Stimulated activated CD8-positive, alpha-beta memory T cell treated with anti-CD3 and anti-CD28 coated beads, Interleukin-4, amount 100 ng/mL, for 4 hours (primary cell): ENCODE data around the gene SUCO.
"Not testable (repeated sequence)": the region's sequence is repeated elsewhere in the genome, so short reads cannot be mapped to it uniquely, and the experiment has no call there.

Source experiments
- DNase-seq, 2 donors: peaks; one replicate each; pipeline ENCODE4 v3.0.0-alpha.2; 2020; ENCODE audit warnings: low read depth in 2 of 2, low spot score in 1 of 2

SUCO gene

DNA sequence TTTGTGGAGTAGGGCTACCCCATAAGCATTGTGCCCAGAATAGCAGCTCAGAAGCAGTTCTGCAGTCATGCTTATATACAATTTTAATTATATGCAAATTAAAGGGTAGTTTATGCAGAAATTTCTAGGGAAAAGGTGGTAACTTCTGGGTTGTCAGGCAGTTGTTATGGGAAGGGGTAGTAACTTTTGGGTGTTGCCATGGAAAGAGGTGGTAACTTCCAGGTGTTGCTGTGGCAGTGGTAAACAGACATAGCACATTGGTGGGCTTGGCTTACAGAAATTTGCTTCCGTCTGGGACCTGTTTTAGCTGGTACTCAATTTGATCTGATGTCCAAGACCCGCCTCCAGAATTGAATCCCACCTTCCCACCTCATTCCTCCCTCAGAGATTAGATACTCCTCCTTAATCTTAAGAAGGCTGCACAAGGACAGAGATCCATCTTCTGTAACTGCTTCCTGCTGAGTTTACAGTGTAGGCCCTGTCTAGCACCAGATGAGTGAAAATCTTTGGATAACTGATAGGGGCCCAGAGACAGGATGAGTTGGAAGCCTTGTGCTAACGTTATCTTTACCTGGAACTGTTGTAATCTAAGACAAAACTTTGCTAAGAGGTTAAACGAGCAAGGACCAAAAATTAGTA, 26.7 kb downstream of the SUCO start:
- DNase-seq, result no peak

DNA sequence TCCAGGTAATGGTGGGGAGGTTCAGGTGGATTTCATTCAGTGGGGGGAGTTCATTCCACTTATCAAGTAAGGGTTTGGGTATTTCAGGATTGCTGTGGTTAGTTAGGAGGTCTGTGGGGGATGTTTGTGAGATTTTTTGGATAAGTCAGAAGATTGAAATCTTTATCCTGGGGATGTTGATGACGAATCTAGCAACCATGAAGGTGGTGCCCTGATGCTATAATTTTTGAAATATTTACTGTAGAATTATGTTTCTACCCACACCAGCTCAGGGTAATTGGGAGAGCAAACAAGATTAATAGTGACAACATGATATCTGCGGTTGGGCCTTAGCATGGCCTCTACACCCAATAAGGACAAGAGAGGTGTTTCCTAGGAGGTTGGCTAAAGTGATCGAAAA, 28.3 kb downstream of the SUCO start:
- no peak for DNase-seq

DNA sequence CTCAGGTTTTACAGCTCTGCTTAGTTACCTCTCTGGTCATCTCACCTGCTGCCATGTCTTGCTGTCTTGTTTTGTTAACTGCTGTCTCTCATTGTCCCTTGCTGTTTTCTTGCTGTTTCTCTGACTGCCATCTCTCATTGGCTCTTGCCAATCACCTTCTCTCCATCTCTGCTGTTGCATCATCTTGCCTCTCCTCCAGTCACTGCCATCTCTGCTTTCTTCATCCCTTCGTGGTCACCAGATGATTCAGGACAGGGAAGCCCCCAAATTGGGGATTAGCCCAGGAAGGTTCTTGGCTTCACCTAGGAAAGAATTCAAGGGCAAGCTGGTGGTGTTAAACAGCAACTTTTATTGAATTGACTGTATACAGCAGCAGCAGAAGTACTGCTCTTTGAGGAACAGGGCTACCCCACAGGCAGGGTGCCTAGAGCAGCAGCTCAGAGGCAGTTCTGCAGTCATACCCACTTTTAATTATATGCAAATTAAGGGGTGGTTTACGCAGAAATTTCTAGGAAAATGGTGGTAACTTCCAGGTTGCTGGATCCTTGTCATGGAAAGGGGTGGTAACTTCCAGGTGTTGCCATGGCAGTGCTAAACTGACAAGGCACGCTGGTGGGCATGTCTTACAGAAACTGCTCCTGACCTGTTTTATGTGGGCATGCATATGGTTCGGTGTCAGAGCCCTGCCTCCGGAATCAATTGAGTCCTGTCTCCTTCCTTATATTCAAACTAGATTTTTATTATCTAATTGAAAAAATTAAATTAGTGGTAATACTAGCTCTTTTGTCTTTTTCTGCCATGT, 33.4 kb downstream of the SUCO start:
- DNase-seq, result no peak

DNA sequence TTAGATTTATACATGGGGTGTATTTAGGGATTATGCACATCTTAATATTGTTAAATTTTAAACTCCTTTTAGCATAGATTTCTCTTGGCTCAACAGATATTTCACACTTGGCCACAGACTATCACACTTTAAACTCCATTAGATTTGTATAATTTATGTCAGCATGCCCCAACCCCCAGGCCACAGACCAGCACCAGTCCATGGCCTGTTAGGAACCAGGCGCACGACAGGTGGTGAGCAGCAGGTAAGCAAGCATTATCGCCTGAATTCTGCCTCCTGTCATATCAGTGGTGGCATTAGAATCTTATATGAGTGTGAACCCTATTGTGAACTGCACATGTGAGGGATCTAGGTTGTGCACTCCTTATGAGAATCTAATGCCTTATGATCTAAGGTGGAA, 34.8 kb downstream of the SUCO start:
- DNase-seq, result no peak

DNA sequence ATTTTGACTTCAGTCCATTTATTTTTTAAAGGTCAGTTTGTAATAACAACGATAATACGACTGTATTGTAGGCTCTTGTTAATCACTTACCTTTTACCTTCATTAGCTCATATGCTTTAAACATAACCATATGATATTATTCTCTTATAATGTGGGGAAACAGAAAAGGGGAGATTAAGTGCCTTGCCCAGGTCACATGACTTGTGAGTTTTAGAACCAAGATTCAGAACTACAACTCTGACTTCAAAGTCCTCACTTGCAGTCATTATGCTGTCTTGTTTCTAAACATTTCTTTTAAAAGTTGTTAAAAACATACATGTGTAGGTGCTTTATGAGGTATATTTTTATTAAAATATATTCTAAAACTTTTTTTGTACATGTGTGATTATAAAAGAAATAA, 41.1 kb downstream of the SUCO start:
- no peak for DNase-seq

DNA sequence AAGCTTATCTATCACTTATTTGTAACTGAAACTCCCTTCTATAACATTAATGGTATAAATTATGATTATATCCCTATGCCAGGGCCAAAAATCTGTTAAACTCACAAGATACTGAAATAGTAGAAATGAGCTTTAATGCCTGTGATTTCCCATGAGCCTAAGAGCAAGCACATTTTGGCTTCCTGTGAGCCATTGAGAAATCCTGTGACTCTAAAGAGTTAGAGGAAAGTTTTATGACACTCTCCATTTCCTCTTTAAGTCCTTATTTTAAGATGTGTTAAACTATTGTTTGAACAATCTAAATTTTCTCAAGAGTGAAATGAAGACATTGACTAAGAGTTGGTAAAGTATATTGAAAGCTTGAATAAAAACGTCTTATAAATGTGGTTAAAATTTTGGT, 45.6 kb downstream of the SUCO start:
- no peak for DNase-seq

DNA sequence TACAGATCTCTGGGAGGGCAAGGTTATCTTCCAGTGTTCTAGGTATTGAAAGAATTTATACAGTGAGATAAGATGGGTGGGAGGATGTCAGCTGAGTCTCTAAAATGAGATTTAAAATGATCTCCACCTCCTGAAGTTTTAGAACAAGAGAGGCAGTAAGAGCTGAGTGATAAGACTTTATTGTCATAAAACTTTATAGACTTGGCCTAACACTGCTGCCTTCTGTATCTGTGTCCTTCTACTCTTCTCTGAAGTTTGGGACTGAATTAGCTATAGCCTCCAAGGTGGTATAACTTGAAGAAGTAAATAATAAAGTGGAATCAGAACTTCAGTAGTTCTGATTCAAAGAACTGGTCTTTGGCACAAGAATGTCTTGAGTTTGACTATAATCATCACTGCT, 48.3 kb downstream of the SUCO start:
- DNase-seq, result no peak

DNA sequence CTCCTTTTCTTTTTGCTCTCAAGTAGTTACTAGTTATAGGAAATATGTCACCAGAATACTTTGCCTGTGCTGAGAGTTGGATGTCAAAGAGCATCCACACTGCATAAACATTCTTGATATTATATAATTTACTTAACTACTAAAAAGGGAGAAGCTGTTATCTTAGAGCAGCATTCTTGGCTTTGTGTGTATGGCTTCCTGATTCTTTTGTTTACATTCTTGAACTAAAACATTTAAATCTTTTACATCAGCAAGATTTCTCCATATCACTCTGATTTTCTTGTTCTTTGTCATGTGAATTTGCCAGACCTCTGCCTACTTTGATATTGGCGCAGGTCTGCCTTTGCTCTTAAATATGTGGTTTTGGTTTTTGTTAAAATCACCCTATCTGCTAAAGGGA, 48.8 kb downstream of the SUCO start:
- DNase-seq, result no peak

DNA sequence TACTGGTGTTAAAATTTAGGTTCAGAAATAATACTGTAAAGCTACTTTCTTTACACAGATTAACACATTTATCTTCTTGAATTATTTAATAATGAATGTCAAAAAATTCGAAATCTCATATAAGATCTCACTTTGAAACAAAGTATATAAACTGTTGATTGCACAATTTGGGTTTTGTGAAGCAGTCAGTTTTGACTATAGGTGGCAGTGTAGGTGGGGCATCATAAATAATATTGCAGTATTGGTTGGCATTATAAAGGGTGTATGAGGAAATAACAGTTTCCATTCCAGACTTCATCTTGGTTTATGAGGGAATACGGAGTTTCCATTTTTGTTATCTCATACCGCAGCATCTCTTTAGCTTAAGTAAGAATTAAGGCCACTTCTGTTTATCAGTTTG, 49.9 kb downstream of the SUCO start:
- DNase-seq, result no peak

DNA sequence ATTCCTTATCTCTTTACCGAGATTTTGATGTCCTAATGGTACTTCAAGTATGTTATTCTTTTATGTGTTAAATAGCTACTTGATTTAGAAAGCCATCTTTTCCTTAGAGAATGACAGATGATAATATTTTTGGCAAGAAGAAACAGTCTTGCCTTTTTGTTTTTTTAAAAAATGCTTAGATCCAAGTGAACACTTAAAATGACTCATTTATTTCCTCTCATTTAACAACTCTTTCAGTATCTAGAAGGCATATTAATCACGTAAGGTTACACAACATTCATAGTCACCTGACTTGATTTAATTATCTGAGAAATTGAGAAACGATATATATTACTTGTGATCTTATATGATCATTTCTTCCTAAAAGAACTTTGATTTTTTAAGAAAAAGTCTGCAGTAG, 52.4 kb downstream of the SUCO start:
- DNase-seq, result no peak

DNA sequence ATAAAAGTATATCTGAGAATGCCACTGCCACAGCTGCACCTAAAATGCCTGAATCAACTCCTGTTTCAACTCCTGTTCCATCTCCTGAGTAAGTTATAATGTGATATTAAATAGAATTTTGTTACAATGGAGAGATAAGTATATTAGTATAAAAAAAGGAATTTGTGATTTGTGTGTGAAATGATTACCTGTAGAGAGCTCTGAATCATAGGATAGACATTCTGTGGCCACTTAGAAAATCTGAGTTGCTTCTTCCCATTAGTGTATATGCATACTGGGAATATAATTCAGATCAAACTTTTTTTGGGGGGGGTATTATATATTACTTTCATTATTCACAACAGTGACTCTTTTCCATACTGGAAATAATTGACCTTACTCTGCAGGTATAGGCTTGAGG, 52.9 kb downstream of the SUCO start:
- no peak for DNase-seq

DNA sequence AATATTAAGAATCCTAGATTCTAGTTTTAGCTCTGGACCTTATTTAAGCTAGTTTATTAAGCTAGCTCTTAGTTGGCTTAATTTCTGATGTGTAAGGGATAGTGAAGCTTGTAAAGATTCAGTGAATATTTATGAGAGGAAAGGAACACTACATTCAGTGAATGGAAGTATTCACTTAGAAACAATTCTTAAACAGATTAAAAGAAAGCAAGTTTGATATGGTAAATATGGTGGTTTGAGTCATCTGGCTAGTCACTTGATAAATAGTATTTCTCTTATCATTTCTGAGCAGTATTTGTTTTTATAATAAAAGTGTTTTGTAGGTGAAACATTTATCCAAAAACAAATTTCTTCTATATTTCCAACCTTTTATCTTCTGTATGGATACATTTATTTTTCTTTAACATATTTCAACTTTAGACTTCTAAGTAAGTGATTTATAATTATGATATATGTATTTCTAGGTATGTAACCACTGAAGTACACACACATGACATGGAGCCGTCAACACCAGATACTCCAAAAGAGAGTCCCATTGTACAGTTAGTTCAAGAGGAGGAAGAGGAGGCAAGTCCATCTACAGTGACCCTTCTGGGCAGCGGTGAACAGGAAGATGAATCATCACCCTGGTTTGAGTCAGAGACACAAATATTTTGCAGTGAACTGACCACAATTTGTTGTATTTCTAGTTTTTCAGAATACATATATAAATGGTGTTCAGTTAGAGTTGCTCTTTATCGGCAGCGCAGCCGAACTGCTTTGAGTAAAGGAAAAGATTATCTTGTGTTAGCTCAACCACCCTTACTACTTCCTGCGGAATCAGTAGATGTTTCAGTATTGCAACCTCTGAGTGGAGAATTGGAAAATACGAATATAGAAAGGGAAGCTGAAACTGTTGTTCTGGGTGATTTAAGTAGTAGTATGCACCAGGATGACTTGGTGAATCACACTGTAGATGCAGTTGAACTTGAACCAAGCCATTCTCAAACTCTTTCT, 55.6 kb downstream of the SUCO start:
- DNase-seq, result no peak

DNA sequence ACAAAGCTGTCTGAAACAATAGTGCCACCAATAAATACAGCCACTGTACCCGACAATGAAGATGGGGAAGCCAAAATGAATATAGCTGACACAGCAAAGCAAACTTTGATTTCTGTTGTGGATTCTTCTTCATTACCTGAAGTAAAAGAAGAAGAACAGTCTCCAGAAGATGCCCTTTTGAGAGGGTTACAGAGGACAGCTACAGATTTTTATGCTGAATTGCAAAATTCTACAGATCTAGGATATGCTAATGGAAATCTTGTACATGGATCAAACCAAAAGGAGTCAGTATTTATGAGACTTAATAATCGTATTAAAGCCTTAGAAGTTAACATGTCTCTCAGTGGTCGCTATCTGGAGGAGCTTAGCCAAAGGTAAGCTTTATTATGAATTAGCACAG, 56.6 kb downstream of the SUCO start:
- DNase-seq, result no peak

DNA sequence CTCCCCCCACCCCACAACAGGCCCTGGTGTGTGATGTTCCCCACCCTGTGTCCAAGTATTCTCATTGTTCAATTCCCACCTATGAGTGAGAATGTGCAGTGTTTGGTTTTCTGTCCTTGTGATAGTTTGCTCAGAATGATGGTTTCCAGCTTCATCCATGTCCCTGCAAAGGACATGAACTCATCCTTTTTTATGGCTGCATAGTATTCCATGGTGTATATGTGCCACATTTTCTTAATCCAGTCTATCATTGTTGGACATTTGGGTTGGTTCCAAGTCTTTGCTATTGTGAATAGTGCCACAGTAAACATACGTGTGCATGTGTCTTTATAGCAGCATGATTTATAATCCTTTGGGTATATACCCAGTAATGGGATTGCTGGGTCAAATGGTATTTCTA, 58.5 kb downstream of the SUCO start:
- DNase-seq, result not testable (repeated sequence)

DNA sequence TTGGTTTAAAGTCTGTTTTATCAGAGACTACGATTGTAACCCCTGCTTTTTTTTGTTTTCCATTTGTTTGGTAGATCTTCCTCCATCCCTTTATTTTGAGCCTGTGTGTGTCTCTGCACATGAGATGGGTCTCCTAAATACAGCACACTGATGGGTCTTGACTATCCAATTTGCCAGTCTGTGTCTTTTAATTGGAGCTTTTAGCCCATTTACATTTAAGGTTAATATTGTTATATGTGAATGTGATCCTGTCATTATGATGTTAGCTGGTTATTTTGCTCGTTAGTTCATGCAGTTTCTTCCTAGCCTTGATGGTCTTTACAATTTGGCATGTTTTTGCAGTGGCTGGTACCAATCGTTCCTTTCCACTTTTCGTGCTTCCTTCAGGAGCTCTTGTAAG, 62.1 kb downstream of the SUCO start:
- DNase-seq, result not testable (repeated sequence)

DNA sequence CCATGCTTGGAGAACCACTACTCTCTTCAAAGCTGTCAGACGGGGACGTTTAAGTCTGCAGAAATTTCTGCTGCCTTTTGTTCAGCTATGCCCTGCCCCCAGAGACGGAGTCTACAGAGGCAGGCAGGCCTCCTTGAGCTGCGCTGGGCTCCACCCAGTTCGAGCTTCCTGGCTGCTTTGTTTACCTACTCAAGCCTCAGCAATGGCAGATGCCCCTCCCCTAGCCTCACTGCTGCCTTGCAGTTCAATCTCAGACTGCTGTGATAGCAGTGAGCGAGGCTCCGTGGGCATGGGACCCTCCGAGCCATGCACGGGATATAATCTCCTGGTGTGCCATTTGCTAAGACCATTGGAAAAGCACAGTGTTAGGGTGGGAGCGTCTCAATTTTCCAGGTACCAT, 63.8 kb downstream of the SUCO start:
- not testable (repeated sequence) for DNase-seq

DNA sequence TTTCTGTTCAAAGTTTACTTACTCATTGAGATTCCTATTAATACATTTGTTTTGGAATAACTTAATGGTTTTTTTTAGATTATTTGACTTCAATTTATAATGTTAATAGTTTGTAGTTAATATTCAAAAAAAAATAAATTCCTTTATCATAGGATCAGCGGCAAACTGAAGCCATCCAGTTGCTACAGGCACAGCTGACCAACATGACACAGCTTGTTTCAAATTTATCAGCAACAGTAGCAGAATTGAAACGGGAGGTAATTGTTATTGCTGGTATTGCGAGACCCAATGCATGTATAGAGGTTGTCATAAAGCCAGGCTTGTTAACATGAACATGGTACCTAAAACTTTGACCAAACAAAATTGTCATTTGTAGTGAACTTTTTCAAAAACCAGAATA, 67.0 kb downstream of the SUCO start:
- no peak for DNase-seq

DNA sequence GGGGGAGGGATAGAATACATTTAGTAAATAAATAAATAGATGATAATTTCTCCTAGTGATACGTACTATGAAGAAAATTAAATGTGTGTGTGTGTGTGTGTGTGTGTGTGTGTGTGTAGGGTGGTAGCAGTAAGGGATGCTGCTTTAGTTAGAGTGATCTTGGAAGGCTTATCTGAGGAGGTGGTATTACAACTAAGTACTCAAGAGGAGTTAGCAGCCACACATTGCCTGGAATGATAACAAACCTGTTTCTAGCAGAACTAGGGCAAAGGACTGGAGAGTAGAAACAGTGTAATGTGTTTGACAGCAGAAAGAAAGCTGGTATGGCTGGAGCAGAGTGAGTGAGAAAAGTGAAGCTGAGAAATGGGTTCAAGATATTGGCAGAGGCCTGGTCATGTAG, 67.7 kb downstream of the SUCO start:
- DNase-seq, result no peak

DNA sequence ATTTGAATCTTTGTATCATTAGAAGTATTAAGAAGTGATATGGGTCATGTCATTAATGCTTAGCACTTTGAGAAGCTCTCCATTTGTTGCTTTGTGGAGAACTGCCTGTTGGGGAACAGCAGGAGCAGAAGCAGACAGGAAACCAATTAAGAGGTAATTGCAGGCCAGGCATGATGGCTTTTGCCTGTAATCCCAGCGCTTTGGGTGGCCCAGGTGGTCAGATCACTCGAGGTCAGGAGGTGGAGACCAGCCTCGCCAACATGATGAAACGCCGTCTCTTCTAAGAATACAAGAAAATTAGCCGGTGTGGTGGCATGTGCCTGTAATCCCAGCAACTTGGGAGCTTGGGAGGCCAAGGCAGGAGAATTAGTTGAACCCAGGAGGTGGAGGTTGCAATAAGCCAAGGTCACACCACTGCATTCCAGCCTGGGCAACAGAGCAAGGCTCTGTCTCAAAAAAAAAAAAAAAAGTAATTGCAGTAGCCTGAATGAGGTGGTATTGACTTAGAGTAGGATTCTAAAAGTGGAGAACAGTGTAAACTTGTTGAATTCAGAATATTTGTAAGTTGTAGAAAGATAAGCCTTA, 68.2 kb downstream of the SUCO start:
- DNase-seq, result no peak

DNA sequence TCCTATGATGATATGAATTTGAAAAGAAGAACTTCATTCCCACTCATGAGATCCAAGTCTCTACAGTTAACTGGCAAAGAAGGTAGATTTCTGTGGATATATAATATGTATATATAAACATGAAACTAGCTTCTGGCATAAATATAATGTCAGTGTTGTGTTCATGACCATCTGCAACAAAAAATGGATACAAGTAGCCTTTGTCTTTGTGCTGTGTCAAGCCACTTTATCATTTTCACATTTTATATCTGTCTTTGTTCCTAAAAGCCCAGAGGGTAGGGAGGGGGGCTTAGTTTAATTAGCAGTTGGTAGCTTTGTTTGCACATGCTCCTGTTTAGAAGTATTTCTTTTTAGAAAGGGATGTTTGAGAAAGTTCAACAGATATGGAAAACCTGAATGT, 69.8 kb downstream of the SUCO start:
- DNase-seq, result no peak

DNA sequence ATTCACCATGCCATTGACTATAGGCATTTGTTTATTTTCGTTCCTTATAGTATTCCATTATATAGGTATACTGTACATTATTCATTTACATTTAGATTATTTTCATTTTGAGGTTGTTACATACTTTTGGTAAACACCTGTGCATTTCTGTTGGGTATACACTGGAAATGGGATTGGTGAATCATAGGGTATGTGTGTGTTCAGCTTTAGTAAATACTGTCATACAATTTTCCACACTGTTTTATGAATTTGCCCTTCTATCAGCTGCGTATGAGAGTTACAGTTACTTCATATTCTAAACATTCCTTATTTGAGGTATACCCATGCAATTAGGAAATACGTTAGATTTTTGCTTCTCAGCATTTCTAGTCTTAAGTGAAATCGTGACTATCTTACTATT, 70.9 kb downstream of the SUCO start:
- DNase-seq, result no peak
